Hematopoietic multipotent progenitor cell (in vitro differentiated cells): ENCODE results near the gene C8G. TPM values are rescaled to one million over a fixed set of nuclear protein-coding genes. Genes with fewer than 3 reads are reported as not detected.

Experiments used
- total RNA-seq: library from RNA; depleted of rRNA; stranded (reverse); fragments of >200 nt; gene quantifications from one replicate; pipeline ENCODE4 v1.2.3, GENCODE V29; 2012

C8G gene
- total RNA-seq, 1 donor = 0.81 TPM

Other genes starting within 250 kb of the C8G start
- gene DIPK1B, start 232.7 kb upstream of the C8G start, total RNA-seq = 227 TPM
- 1.3 TPM for gene LCN10, start 202.3 kb upstream of the C8G start, total RNA-seq
- 0.81 TPM for gene LCN6, start 196.7 kb upstream of the C8G start, total RNA-seq
- gene LCN8, start 187.0 kb upstream of the C8G start, total RNA-seq = not detected
- gene LCN15, start 180.7 kb upstream of the C8G start, total RNA-seq = not detected
- 47.1 TPM for gene TMEM141, start 153.9 kb upstream of the C8G start, total RNA-seq
- gene CCDC183, start 148.9 kb upstream of the C8G start, total RNA-seq = 1.6 TPM
- 66.8 TPM for gene RABL6, start 137.3 kb upstream of the C8G start, total RNA-seq
- 0.27 TPM for gene AJM1, start 102.8 kb upstream of the C8G start, total RNA-seq
- 36.9 TPM for gene PHPT1, start 95.8 kb upstream of the C8G start, total RNA-seq
- 1.1 TPM for gene MAMDC4, start 92.9 kb upstream of the C8G start, total RNA-seq
- 211 TPM for gene EDF1, start 78.9 kb upstream of the C8G start, total RNA-seq
- 20.5 TPM for gene TRAF2, start 58.7 kb upstream of the C8G start, total RNA-seq
- gene FBXW5, start 505 bp upstream of the C8G start, total RNA-seq = 179 TPM
- 0.54 TPM for gene LCN12, start 7.0 kb downstream of the C8G start, total RNA-seq
- gene PTGDS, start 32.3 kb downstream of the C8G start, total RNA-seq = not detected
- not detected for gene LCNL1, start 37.8 kb downstream of the C8G start, total RNA-seq
- gene PAXX, start 47.2 kb downstream of the C8G start, total RNA-seq = 16.7 TPM
- 0.27 TPM for gene CLIC3, start 51.3 kb downstream of the C8G start, total RNA-seq
- 99.1 TPM for gene ABCA2, start 83.0 kb downstream of the C8G start, total RNA-seq
- 14.3 TPM for gene FUT7, start 86.8 kb downstream of the C8G start, total RNA-seq
- 51.2 TPM for gene NPDC1, start 100.9 kb downstream of the C8G start, total RNA-seq
- not detected for gene ENTPD2, start 108.8 kb downstream of the C8G start, total RNA-seq
- 4.8 TPM for gene SAPCD2, start 125.3 kb downstream of the C8G start, total RNA-seq
- gene UAP1L1, start 132.3 kb downstream of the C8G start, total RNA-seq = 14.8 TPM
- 70.8 TPM for gene MAN1B1, start 141.7 kb downstream of the C8G start, total RNA-seq
- gene DPP7, start 169.5 kb downstream of the C8G start, total RNA-seq = 154 TPM
- gene GRIN1, start 193.9 kb downstream of the C8G start, total RNA-seq = under 0.01 TPM
- 2.2 TPM for gene LRRC26, start 224.8 kb downstream of the C8G start, total RNA-seq
- gene TMEM210, start 226.8 kb downstream of the C8G start, total RNA-seq = not detected
- gene ANAPC2, start 243.3 kb downstream of the C8G start, total RNA-seq = 59.8 TPM
- gene SSNA1, start 243.4 kb downstream of the C8G start, total RNA-seq = 78.4 TPM